ENCODE results near the gene SLC11A2. TPM values are rescaled to one million over a fixed set of nuclear protein-coding genes. Genes with fewer than 3 reads are reported as not detected.

Gene SLC11A2
- polyA plus RNA-seq, 1 experiment = 51.4 TPM

- DNase-seq (ENCODE audit: low read depth) = no peak
- H3K36me3 ChIP-seq (ENCODE audit: control insufficient read depth, insufficient read depth, low read length) = peaks cover 14% of the 10 kb centered on the region
- ChIA-PET CTCF (interaction anchor here (1.7 kb wide), 1 partner anchor 12 kb away, joined by 5 read pairs; no protein-coding TSS in a partner anchor), POLR2A (no interaction called here)
- H3K27me3 ChIP-seq (ENCODE audit: control insufficient read depth, insufficient read depth, low read length) = no peaks in the 10 kb centered on the region
- no peak overlapping the region for H3K4me3 ChIP-seq (ENCODE audit: low read depth, low read length)
- TF ChIP-seq, protein P1, sequence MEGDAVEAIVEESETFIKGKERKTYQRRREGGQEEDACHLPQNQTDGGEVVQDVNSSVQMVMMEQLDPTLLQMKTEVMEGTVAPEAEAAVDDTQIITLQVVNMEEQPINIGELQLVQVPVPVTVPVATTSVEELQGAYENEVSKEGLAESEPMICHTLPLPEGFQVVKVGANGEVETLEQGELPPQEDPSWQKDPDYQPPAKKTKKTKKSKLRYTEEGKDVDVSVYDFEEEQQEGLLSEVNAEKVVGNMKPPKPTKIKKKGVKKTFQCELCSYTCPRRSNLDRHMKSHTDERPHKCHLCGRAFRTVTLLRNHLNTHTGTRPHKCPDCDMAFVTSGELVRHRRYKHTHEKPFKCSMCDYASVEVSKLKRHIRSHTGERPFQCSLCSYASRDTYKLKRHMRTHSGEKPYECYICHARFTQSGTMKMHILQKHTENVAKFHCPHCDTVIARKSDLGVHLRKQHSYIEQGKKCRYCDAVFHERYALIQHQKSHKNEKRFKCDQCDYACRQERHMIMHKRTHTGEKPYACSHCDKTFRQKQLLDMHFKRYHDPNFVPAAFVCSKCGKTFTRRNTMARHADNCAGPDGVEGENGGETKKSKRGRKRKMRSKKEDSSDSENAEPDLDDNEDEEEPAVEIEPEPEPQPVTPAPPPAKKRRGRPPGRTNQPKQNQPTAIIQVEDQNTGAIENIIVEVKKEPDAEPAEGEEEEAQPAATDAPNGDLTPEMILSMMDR (IDR thresholded peaks at IDR 0.05; ENCODE audit: insufficient read depth, low read depth, low read length) = no peak
Observed at GRCh38 chr12:51055060-51055459, 28.9 kb upstream of the SLC11A2 start.

GRCh38 chr12:51051787-51052186, 25.6 kb upstream of the SLC11A2 start:
- H3K27me3 ChIP-seq (ENCODE audit: control insufficient read depth, insufficient read depth, low read length) = no peaks in the 10 kb centered on the region
- ChIA-PET POLR2A (no interaction called here), CTCF (interaction anchor here (0.6 to 1.1 kb wide), 4 partner anchors 9 to 127 kb away, joined by 3 to 4 read pairs (median 3); a partner anchor contains a TSS)
- peaks cover 4% of the 10 kb centered on the region for H3K36me3 ChIP-seq (ENCODE audit: control insufficient read depth, insufficient read depth, low read length)
- no peak overlapping the region for H3K4me3 ChIP-seq (ENCODE audit: low read depth, low read length)
- peak; percentile 4 for DNase-seq (ENCODE audit: low read depth)
- TF ChIP-seq, protein P1 (IDR thresholded peaks at IDR 0.05; ENCODE audit: insufficient read depth, low read depth, low read length) = no peak

DNA sequence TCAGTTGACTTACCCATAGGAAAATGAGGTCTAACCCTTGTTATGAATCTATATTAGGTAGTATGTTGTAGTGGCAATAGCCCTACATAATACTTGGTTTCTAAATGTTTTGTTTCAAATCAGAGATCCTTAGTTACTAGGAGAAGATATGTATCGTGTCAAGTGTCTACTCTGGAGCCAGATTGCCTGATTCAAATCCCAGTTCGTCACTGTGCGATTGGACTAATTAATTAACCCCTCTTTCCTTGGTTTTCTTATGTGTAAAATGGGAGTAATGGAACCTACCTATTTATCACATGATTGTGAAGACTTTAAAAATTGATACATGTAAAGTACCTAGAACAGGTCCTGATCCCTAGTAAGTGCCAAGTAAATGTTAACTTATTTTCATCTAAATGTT, 23.3 kb upstream of the SLC11A2 start:
- Histone ChIP-seq H3K4me3 (ENCODE audit: low read depth, low read length) (no peak overlapping the region), H3K36me3 (ENCODE audit: control insufficient read depth, insufficient read depth, low read length) (no peaks in the 10 kb centered on the region), H3K27me3 (ENCODE audit: control insufficient read depth, insufficient read depth, low read length) (no peaks in the 10 kb centered on the region)
- CTCF ChIA-PET = interaction anchor here (1.0 to 2.1 kb wide), 2 partner anchors 65 to 224 kb away, joined by 3 to 4 read pairs; no protein-coding TSS in a partner anchor
- POLR2A ChIA-PET = no interaction called here
- TF ChIP-seq, protein P1 (IDR thresholded peaks at IDR 0.05; ENCODE audit: insufficient read depth, low read depth, low read length) = no peak
- no peak for DNase-seq (ENCODE audit: low read depth)

DNA sequence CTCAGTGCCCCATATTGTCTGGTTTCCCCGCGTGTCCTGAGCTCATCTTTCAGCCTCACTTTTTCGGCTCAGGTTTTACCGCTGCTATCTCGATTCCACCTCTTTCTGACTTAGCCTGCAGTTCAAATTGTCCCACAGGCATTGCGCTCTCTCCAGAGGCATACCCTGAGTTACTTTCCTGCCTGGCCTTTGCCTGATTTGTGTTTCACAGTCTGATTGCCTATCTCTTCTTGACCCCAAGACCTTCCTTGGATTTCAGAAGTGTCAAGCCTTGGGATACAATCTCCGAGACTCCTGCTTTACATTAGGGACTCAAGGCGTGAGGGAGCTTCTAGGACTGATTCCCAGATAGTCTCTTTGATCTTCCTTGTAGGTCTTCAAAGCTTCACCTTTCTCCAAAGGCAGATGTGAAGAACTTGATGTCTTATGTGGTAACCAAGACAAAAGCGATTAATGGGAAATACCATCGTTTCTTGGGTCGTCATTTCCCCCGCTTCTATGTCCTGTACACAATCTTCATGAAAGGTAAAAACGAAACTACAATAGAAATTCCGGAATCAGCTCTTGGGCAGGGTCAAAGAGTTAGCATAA, 22.6 kb upstream of the SLC11A2 start:
- CTCF ChIA-PET = interaction anchor here (1.2 to 2.1 kb wide), 3 partner anchors 14 to 232 kb away, joined by 3 to 4 read pairs (median 3); no protein-coding TSS in a partner anchor

More for the DNA sequence above, 22.6 kb upstream of the SLC11A2 start:
- TF ChIP-seq, protein P1 (IDR thresholded peaks at IDR 0.05; ENCODE audit: insufficient read depth, low read depth, low read length) = no peak
- no peak for DNase-seq (ENCODE audit: low read depth)
- POLR2A ChIA-PET = no interaction called here
- H3K4me3 ChIP-seq (ENCODE audit: low read depth, low read length) = peak overlapping the region; percentile 69
- no peaks in the 10 kb centered on the region for H3K27me3 ChIP-seq (ENCODE audit: control insufficient read depth, insufficient read depth, low read length)
- no peaks in the 10 kb centered on the region for H3K36me3 ChIP-seq (ENCODE audit: control insufficient read depth, insufficient read depth, low read length)
